Measurements from ENCODE around the gene IRX4. TPM values are rescaled to one million over a fixed set of nuclear protein-coding genes. Genes with fewer than 3 reads are reported as not detected.

The IRX4 gene
- total and polyA plus RNA-seq, 8 donors = 14.8 TPM; not detected in 7

DNA sequence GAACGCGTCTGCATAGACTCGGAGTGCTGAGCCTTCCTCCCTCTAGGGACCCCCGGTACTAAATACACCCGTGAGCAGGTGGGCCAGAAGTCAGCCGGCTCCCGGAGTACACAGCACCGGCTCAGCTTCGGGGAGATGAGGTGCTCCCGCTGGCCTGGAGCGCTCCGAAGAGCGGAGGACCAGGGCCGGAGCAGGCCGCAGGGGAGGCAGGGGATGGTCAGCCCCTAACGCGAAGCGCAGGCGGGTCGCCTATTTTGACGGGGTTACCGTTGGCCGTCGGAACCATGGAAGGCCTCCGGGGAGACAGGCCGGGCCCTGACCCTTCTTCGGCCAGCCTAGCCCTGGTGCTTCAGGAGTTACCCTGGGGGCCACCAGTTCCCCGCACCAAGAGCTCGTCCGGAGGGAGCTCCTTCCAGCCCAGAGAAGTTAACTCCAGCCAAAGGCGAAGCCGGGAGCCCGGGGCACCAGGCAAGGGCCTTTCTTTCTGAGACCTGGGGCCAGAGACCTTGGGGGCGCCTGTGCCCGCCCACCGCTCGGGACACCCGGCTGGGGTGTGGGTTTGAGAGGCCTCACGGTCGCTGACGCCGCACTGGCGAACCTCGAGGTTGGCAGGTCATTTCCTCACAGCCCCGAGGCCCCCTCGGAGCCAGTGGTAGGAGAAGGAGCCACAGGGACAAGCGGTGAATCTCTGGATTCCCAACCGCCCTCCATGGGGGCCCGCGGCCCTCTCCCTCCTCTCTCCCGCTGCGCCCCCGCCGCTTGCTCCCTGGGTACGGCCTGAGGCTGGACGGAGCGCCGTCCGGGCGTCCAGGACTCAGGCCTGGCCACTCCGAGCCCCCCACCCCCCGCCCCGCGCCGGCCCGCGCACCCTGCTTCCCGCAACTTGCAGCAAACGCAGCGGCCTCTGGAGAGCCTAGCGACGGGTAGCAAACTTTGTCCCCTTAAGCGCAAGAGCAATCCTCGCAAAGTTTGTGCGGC is 3.4 kb upstream of the IRX4 start:
- Histone ChIP-seq H3K4me1 (peaks cover 27 to 57% (median 39%) of the 10 kb centered on the region in 4 donors), H3K4me3 (no peak overlapping the region), H3K27me3 (peaks cover 56 to 100% (median 92%) of the 10 kb centered on the region in 3 donors), H3K27ac (no peak overlapping the region), H3K36me3 (no peaks in the 10 kb centered on the region), H3K9me3 (no peaks in the 10 kb centered on the region)
- no peak for DNase-seq
- intact Hi-C loops (cut with DNase I; ENCODE audit: low total_unique reads) = no loop called here
- TF ChIP-seq POLR2AphosphoS5 (IDR thresholded peaks at IDR 0.05) (no peak), POLR2A (IDR thresholded peaks at IDR 0.05) (no peak), EP300 (IDR thresholded peaks at IDR 0.05) (no peak)
- TF ChIP-seq, protein P1, sequence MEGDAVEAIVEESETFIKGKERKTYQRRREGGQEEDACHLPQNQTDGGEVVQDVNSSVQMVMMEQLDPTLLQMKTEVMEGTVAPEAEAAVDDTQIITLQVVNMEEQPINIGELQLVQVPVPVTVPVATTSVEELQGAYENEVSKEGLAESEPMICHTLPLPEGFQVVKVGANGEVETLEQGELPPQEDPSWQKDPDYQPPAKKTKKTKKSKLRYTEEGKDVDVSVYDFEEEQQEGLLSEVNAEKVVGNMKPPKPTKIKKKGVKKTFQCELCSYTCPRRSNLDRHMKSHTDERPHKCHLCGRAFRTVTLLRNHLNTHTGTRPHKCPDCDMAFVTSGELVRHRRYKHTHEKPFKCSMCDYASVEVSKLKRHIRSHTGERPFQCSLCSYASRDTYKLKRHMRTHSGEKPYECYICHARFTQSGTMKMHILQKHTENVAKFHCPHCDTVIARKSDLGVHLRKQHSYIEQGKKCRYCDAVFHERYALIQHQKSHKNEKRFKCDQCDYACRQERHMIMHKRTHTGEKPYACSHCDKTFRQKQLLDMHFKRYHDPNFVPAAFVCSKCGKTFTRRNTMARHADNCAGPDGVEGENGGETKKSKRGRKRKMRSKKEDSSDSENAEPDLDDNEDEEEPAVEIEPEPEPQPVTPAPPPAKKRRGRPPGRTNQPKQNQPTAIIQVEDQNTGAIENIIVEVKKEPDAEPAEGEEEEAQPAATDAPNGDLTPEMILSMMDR (IDR thresholded peaks at IDR 0.05) = no peak
- 2 to 16% (median 5%) methylated on average over 9 to 75 of the region's 75 CpGs for WGBS, 5 donors

DNA sequence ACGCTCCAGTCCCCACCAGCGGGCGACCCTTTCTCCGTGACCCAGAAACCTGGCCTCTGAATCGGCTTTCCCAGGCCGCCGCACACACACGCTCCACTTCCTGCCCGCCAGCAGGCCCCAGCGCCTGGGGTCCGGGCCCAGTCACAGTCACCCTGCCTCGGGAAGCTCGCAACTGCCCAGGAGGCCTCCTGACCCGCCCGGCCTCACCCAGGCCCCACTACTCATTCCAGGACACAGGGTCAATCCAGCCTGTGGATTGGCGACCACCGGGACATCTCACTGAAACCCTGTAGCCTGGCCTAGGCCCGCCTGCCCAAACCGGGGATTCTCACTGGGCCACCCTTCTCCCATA is 2.7 kb upstream of the IRX4 start:
- H3K27ac ChIP-seq = no peak overlapping the region
- 5 to 8% (median 7%) methylated on average over 14 to 19 of the region's 19 CpGs for WGBS, 5 donors
- TF ChIP-seq EP300 (IDR thresholded peaks at IDR 0.05) (no peak), POLR2A (IDR thresholded peaks at IDR 0.05) (no peak), POLR2AphosphoS5 (IDR thresholded peaks at IDR 0.05) (no peak)
- TF ChIP-seq, protein P1 (IDR thresholded peaks at IDR 0.05) = no peak
- intact Hi-C loops (cut with DNase I; ENCODE audit: low total_unique reads) = no loop called here
- peaks cover 64 to 100% (median 100%) of the 10 kb centered on the region in 3 donors for H3K27me3 ChIP-seq
- H3K9me3 ChIP-seq = no peaks in the 10 kb centered on the region
- DNase-seq = no peak
- H3K36me3 ChIP-seq = no peaks in the 10 kb centered on the region
- H3K4me3 ChIP-seq = no peak overlapping the region
- peaks cover 27 to 57% (median 40%) of the 10 kb centered on the region in 4 donors for H3K4me1 ChIP-seq

DNA sequence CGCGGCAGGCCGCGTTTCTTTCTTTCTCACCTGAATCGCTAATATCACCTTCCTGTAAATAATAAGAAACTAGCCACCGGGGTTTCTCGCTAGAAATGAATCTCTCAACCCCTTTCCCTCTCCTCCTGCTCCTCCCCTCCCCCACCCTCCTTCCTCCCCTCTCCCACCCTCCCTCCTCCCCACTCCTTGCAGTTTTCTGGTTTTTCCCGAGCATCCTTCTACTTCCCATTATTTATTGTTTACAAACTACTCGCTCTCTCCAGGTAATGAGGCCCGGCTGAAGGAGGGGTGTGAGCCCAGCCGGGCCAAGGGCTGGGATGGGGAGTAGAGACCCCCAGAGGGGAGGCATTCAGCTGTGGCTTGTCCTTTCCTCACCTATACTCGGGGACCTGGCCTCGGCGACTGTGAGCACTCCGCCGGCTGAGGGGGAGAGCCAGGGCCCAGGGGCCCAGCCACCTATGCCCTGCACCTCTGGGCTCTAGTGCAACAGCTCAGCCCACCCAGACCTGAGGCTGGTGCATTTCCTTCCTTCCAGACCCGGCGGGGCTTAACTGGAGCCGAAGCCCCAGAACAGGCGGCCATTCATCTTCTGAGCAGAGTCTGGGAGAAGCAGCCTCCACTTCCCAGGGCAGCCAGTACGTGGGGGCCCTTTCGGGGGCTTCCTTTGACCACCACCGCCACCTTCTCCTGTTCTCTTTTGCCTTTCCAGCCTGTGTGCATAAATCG is 2.1 kb upstream of the IRX4 start:
- TF ChIP-seq EP300 (IDR thresholded peaks at IDR 0.05) (no peak), POLR2A (IDR thresholded peaks at IDR 0.05) (no peak), POLR2AphosphoS5 (IDR thresholded peaks at IDR 0.05) (no peak)
- TF ChIP-seq, protein P1 (IDR thresholded peaks at IDR 0.05) = no peak
- intact Hi-C loops (cut with DNase I; ENCODE audit: low total_unique reads) = no loop called here
- H3K4me1 ChIP-seq = peaks cover 27 to 57% (median 40%) of the 10 kb centered on the region in 4 donors
- 5 to 9% (median 7%) methylated on average over 23 to 24 of the region's 24 CpGs for WGBS, 5 donors
- H3K4me3 ChIP-seq = no peak overlapping the region
- no peak for DNase-seq
- no peaks in the 10 kb centered on the region for H3K9me3 ChIP-seq
- H3K27ac ChIP-seq = no peak overlapping the region
- H3K36me3 ChIP-seq = no peaks in the 10 kb centered on the region
- H3K27me3 ChIP-seq = peaks cover 69 to 100% (median 100%) of the 10 kb centered on the region in 3 donors

DNA sequence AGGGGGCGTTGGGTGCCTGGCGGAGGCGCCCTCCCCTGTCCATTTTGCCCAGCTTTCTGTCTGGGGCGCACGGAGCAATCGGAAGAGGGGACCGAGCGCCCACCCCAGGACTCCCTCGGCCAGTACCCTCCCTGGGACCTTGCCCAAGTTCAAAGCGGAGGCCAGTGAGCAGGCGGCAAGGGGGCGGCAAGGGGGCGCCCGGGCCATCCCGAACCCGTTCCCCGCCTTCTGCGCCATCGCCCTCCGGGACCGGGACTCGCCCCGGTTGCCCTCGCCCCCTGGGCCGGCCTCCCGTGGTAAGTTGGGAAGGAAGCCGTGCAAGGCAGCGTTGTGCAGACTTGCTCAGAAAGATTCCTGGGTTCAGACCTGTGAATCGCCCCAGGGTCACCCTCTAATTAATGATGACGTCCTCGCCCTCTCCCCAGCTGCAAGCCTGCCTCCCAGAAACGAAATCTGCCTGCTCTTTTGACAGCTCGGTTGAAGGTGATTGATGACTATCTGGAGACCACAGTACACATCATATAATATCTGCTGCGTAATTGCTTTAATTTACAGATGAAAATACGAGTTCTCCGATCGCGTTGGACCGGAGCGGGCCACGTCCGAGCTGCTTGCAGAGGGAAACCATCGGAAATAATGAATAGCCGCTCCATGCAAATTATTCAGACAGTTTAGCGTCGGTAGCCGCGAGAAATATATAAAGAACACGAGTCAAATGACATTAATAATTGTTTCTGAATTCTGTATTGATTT is 1.4 kb upstream of the IRX4 start:
- H3K36me3 ChIP-seq = no peaks in the 10 kb centered on the region
- peaks cover 27 to 57% (median 40%) of the 10 kb centered on the region in 4 donors for H3K4me1 ChIP-seq
- intact Hi-C loops (cut with DNase I; ENCODE audit: low total_unique reads) = no loop called here
- H3K27ac ChIP-seq = no peak overlapping the region
- WGBS, 5 donors = 6 to 9% (median 7%) methylated on average over 36 to 49 of the region's 49 CpGs
- TF ChIP-seq, protein P1 (IDR thresholded peaks at IDR 0.05) = no peak
- TF ChIP-seq POLR2AphosphoS5 (IDR thresholded peaks at IDR 0.05) (no peak), POLR2A (IDR thresholded peaks at IDR 0.05) (no peak), EP300 (IDR thresholded peaks at IDR 0.05) (no peak)
- DNase-seq = no peak
- H3K27me3 ChIP-seq = peaks cover 77 to 100% (median 100%) of the 10 kb centered on the region in 3 donors
- no peaks in the 10 kb centered on the region for H3K9me3 ChIP-seq
- H3K4me3 ChIP-seq = peak overlapping the region in 3 of 4 donors; percentile 31 to 41 (median 33)
